ENCODE data around the gene GLI2. TPM values are rescaled to one million over a fixed set of nuclear protein-coding genes. Genes with fewer than 3 reads are reported as not detected.

GLI2 gene
- total RNA-seq, 1 experiment from 2014 or later = 3.4 TPM

DNA sequence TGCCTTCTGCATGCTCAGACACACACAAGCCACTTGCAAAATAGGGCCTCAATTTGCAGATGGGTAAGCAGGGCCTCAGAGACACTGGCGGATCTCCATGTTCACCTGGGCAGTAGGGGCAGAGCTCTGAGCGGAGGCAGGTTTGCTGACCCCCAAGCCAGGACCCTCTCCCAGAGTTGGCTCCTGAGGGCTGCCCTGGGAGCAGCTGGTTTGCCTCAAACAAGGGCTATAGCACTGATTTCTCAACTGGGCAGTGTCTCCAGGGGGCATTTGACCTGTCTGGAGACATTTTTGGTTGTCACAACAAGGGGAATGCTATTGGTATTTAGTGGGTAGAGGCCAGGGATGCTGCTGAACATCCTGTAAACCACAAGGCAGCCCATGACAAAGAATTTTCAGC is 11.6 kb downstream of the GLI2 start:
- intact Hi-C loops (cut with micrococcal nuclease) = no loop called here
- no peak overlapping the region for H3K4me2 ChIP-seq (ENCODE audit: low read length)
- H3K4me1 ChIP-seq (ENCODE audit: control insufficient read depth in 1 of 2, insufficient read depth in 2 of 2, low read length in 2 of 2) = no peaks in the 10 kb centered on the region
- H3K79me2 ChIP-seq (ENCODE audit: insufficient read depth, low read length) = no peaks in the 10 kb centered on the region
- H3K36me3 ChIP-seq (ENCODE audit: control insufficient read depth in 1 of 2, insufficient read depth in 2 of 2, low read length in 2 of 2) = no peaks in the 10 kb centered on the region
- H3K9me2 ChIP-seq (ENCODE audit: insufficient read depth) = no peaks in the 10 kb centered on the region
- BruUV-seq (replicated peaks) = no TSS peak
- H2AFZ ChIP-seq (ENCODE audit: low read depth, low read length, poor library complexity, severe bottlenecking) = no peak overlapping the region
- no peaks in the 10 kb centered on the region for H4K20me1 ChIP-seq (ENCODE audit: insufficient read depth)
- H3K27me3 ChIP-seq (ENCODE audit: insufficient read depth, low read length) = no peaks in the 10 kb centered on the region
- H3K9ac ChIP-seq (ENCODE audit: low read length) = no peak overlapping the region
- no peaks in the 10 kb centered on the region for H3K9me3 ChIP-seq (ENCODE audit: control insufficient read depth in 1 of 2, insufficient read depth in 1 of 2, low read depth in 1 of 2, low read length in 2 of 2)
- CTCF ChIA-PET = no interaction called here
- POLR2A ChIA-PET = no interaction called here
- H3K27ac ChIP-seq (ENCODE audit: low read depth, low read length) = no peak overlapping the region
- ATAC-seq (no peak), DNase-seq (ENCODE audit: low read depth, low spot score) (no peak)
- no peak overlapping the region for H3K4me3 ChIP-seq (replicated peaks in 1 of 2; ENCODE audit: low read depth in 1 of 2, low read length in 2 of 2)
- no peak for TF ChIP-seq POLR2AphosphoS5 (IDR thresholded peaks at IDR 0.05; ENCODE audit: low read depth, low read length)
- no peak for TF ChIP-seq YY1 (IDR thresholded peaks at IDR 0.05; ENCODE audit: extremely low read depth, insufficient replicate concordance, low read depth, low read length)
- TF ChIP-seq, protein P1, sequence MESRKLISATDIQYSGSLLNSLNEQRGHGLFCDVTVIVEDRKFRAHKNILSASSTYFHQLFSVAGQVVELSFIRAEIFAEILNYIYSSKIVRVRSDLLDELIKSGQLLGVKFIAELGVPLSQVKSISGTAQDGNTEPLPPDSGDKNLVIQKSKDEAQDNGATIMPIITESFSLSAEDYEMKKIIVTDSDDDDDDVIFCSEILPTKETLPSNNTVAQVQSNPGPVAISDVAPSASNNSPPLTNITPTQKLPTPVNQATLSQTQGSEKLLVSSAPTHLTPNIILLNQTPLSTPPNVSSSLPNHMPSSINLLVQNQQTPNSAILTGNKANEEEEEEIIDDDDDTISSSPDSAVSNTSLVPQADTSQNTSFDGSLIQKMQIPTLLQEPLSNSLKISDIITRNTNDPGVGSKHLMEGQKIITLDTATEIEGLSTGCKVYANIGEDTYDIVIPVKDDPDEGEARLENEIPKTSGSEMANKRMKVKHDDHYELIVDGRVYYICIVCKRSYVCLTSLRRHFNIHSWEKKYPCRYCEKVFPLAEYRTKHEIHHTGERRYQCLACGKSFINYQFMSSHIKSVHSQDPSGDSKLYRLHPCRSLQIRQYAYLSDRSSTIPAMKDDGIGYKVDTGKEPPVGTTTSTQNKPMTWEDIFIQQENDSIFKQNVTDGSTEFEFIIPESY (IDR thresholded peaks at IDR 0.05; ENCODE audit: extremely low read depth, insufficient replicate concordance, low read length) = no peak
- TF ChIP-seq CBX3 (IDR thresholded peaks at IDR 0.05; ENCODE audit: low read depth) = no peak
- TF ChIP-seq JUND (IDR thresholded peaks at IDR 0.05) = no peak
- no peak for TF ChIP-seq ELF1 (IDR thresholded peaks at IDR 0.05; ENCODE audit: borderline replicate concordance, low read depth)
- TF ChIP-seq, protein P2, sequence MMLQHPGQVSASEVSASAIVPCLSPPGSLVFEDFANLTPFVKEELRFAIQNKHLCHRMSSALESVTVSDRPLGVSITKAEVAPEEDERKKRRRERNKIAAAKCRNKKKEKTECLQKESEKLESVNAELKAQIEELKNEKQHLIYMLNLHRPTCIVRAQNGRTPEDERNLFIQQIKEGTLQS (IDR thresholded peaks at IDR 0.05) = no peak
- TF ChIP-seq, protein P3, sequence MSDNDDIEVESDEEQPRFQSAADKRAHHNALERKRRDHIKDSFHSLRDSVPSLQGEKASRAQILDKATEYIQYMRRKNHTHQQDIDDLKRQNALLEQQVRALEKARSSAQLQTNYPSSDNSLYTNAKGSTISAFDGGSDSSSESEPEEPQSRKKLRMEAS (IDR thresholded peaks at IDR 0.05) = no peak
- no peak for TF ChIP-seq EZH2 (IDR thresholded peaks at IDR 0.05)
- TF ChIP-seq, protein P4, sequence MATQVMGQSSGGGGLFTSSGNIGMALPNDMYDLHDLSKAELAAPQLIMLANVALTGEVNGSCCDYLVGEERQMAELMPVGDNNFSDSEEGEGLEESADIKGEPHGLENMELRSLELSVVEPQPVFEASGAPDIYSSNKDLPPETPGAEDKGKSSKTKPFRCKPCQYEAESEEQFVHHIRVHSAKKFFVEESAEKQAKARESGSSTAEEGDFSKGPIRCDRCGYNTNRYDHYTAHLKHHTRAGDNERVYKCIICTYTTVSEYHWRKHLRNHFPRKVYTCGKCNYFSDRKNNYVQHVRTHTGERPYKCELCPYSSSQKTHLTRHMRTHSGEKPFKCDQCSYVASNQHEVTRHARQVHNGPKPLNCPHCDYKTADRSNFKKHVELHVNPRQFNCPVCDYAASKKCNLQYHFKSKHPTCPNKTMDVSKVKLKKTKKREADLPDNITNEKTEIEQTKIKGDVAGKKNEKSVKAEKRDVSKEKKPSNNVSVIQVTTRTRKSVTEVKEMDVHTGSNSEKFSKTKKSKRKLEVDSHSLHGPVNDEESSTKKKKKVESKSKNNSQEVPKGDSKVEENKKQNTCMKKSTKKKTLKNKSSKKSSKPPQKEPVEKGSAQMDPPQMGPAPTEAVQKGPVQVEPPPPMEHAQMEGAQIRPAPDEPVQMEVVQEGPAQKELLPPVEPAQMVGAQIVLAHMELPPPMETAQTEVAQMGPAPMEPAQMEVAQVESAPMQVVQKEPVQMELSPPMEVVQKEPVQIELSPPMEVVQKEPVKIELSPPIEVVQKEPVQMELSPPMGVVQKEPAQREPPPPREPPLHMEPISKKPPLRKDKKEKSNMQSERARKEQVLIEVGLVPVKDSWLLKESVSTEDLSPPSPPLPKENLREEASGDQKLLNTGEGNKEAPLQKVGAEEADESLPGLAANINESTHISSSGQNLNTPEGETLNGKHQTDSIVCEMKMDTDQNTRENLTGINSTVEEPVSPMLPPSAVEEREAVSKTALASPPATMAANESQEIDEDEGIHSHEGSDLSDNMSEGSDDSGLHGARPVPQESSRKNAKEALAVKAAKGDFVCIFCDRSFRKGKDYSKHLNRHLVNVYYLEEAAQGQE (IDR thresholded peaks at IDR 0.05; ENCODE audit: low read depth) = no peak
- TF ChIP-seq, protein P5, sequence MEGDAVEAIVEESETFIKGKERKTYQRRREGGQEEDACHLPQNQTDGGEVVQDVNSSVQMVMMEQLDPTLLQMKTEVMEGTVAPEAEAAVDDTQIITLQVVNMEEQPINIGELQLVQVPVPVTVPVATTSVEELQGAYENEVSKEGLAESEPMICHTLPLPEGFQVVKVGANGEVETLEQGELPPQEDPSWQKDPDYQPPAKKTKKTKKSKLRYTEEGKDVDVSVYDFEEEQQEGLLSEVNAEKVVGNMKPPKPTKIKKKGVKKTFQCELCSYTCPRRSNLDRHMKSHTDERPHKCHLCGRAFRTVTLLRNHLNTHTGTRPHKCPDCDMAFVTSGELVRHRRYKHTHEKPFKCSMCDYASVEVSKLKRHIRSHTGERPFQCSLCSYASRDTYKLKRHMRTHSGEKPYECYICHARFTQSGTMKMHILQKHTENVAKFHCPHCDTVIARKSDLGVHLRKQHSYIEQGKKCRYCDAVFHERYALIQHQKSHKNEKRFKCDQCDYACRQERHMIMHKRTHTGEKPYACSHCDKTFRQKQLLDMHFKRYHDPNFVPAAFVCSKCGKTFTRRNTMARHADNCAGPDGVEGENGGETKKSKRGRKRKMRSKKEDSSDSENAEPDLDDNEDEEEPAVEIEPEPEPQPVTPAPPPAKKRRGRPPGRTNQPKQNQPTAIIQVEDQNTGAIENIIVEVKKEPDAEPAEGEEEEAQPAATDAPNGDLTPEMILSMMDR (IDR thresholded peaks at IDR 0.05 in 2 of 3, conservative IDR thresholded peaks at IDR 0.05 in 1 of 3; ENCODE audit: borderline replicate concordance in 1 of 3, insufficient read depth in 1 of 3, low read depth in 2 of 3, low read length in 2 of 3) = no peak
- TF ChIP-seq ZNF274 (IDR thresholded peaks at IDR 0.05; ENCODE audit: low read depth, low read length) = no peak
- TF ChIP-seq RAD21 (IDR thresholded peaks at IDR 0.05; ENCODE audit: low read depth) = no peak
- TF ChIP-seq POLR2A (IDR thresholded peaks at IDR 0.05; ENCODE audit: borderline replicate concordance, extremely low read depth, insufficient read depth, insufficient read length) = no peak
- no peak for TF ChIP-seq EGR1 (IDR thresholded peaks at IDR 0.05; ENCODE audit: low read depth)
- TF ChIP-seq FOSL1 (IDR thresholded peaks at IDR 0.05; ENCODE audit: low read depth) = no peak
- TF ChIP-seq EZH2phosphoT487 (IDR thresholded peaks at IDR 0.05; ENCODE audit: borderline replicate concordance) = no peak
- RAD21 ChIA-PET (ENCODE audit: low non-redundant PET in 1 of 2, low total read pairs in 2 of 2, uncharacterized antibody in 2 of 2, unreplicated experiment in 2 of 2) = no interaction called here

All from HCT116 (cell line).